ENCODE measurements around the gene DOCK2.

Gene DOCK2

DNA sequence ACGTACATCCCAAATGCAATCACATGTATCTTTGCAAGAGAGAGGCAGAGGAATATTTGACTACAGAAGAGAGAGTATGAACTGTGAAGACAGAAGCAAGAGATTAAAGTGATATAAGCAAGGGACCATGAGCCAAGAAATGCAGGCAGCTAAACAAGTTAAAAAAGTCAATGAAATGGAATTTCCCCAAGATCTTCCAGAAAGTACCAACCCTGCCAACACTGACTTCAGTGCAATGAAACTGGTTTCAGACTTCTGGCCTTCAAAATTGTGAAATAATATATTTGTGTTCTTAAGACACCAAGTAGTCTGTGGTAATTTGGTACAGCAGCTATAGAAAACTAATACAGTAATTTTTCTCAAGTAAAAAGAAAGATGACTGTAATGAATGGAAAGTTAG is 489.6 kb downstream of the DOCK2 start:
- H3K27me3 ChIP-seq (ENCODE audit: low read length): no peaks in the 10 kb centered on the region
- no peak overlapping the region for H3K4me3 ChIP-seq (ENCODE audit: insufficient read depth, low read length, poor library complexity, severe bottlenecking)
- H3K79me2 ChIP-seq (ENCODE audit: insufficient read depth, low read length): no peaks in the 10 kb centered on the region
- no peak for TF ChIP-seq EZH2phosphoT487 (conservative IDR thresholded peaks at IDR 0.05; ENCODE audit: low read length)
- no peak for TF ChIP-seq CTCF (IDR thresholded peaks at IDR 0.05; ENCODE audit: insufficient read depth, low read length, poor library complexity, severe bottlenecking)
- no peaks in the 10 kb centered on the region for H3F3A ChIP-seq (ENCODE audit: insufficient read depth)
- no peaks in the 10 kb centered on the region for H3K9me2 ChIP-seq (replicated peaks; ENCODE audit: insufficient read depth, low read length)
- no peak overlapping the region for H3K27ac ChIP-seq (ENCODE audit: low read depth, low read length)
- no peak overlapping the region for H3K9ac ChIP-seq (ENCODE audit: low read length)
- H2AFZ ChIP-seq (ENCODE audit: low read depth, low read length, severe bottlenecking): no peak overlapping the region
- no peaks in the 10 kb centered on the region; the same call in 1 of the 2 replicates for H3K9me3 ChIP-seq (ENCODE audit: insufficient read depth, low read length)
- H3K36me3 ChIP-seq (ENCODE audit: low read length): no peaks in the 10 kb centered on the region
- no peaks in the 10 kb centered on the region for H4K20me1 ChIP-seq (ENCODE audit: low read depth, low read length)
- H3K4me2 ChIP-seq (ENCODE audit: low read depth, low read length, poor library complexity, severe bottlenecking): no peak overlapping the region

DNA sequence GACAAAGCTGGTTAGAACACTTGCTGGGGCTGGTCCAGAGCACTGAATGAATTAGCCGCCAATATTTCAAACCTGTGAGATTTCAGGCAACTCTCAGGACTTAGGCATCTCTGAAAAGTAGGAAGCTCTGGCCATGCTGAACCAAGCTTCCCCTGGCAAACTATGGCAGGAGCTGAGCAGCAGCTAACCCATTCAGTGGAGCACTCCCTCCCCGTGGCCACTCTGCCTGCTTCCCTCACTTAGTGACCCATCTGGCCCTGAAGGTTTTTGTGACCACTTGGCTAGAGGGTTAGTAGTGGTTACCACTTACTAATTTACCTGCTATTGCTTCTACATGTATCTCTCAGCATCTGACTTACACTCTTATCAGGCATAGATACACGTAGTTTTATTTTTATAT is 494.2 kb downstream of the DOCK2 start:
- H3K9ac ChIP-seq (ENCODE audit: low read length): no peak overlapping the region
- no peaks in the 10 kb centered on the region; the same call in 1 of the 2 replicates for H3K9me3 ChIP-seq (ENCODE audit: insufficient read depth, low read length)
- no peak overlapping the region for H3K27ac ChIP-seq (ENCODE audit: low read depth, low read length)
- no peaks in the 10 kb centered on the region for H4K20me1 ChIP-seq (ENCODE audit: low read depth, low read length)
- no peaks in the 10 kb centered on the region for H3K79me2 ChIP-seq (ENCODE audit: insufficient read depth, low read length)
- H2AFZ ChIP-seq (ENCODE audit: low read depth, low read length, severe bottlenecking): no peak overlapping the region
- H3K27me3 ChIP-seq (ENCODE audit: low read length): no peaks in the 10 kb centered on the region
- TF ChIP-seq EZH2phosphoT487 (conservative IDR thresholded peaks at IDR 0.05; ENCODE audit: low read length) (no peak), CTCF (IDR thresholded peaks at IDR 0.05; ENCODE audit: insufficient read depth, low read length, poor library complexity, severe bottlenecking) (no peak)
- no peak overlapping the region for H3K4me3 ChIP-seq (ENCODE audit: insufficient read depth, low read length, poor library complexity, severe bottlenecking)
- no peak overlapping the region for H3K4me2 ChIP-seq (ENCODE audit: low read depth, low read length, poor library complexity, severe bottlenecking)
- H3K9me2 ChIP-seq (replicated peaks; ENCODE audit: insufficient read depth, low read length): no peaks in the 10 kb centered on the region
- H3K36me3 ChIP-seq (ENCODE audit: low read length): no peaks in the 10 kb centered on the region
- no peaks in the 10 kb centered on the region for H3F3A ChIP-seq (ENCODE audit: insufficient read depth)

- Histone ChIP-seq H4K20me1 (ENCODE audit: low read depth, low read length) (no peaks in the 10 kb centered on the region), H3K79me2 (ENCODE audit: insufficient read depth, low read length) (no peaks in the 10 kb centered on the region), H3K4me3 (ENCODE audit: insufficient read depth, low read length, poor library complexity, severe bottlenecking) (no peak overlapping the region), H3K27ac (ENCODE audit: low read depth, low read length) (no peak overlapping the region), H3K9ac (ENCODE audit: low read length) (no peak overlapping the region), H3K27me3 (ENCODE audit: low read length) (no peaks in the 10 kb centered on the region), H2AFZ (ENCODE audit: low read depth, low read length, severe bottlenecking) (no peak overlapping the region), H3K9me2 (replicated peaks; ENCODE audit: insufficient read depth, low read length) (no peaks in the 10 kb centered on the region), H3K36me3 (ENCODE audit: low read length) (no peaks in the 10 kb centered on the region), H3F3A (ENCODE audit: insufficient read depth) (no peaks in the 10 kb centered on the region), H3K9me3 (ENCODE audit: insufficient read depth, low read length) (no peaks in the 10 kb centered on the region), H3K4me2 (ENCODE audit: low read depth, low read length, poor library complexity, severe bottlenecking) (no peak overlapping the region)
- no peak for TF ChIP-seq EZH2phosphoT487 (conservative IDR thresholded peaks at IDR 0.05; ENCODE audit: low read length)
- TF ChIP-seq CTCF (IDR thresholded peaks at IDR 0.05; ENCODE audit: insufficient read depth, low read length, poor library complexity, severe bottlenecking): no peak
Observed at GRCh38 chr5:170132269-170132975, 495.3 kb downstream of the DOCK2 start.
